GM12878 (cell line): Measurements from ENCODE around the gene AGPAT2. TPM values are rescaled to one million over a fixed set of nuclear protein-coding genes. Genes with fewer than 3 reads are reported as not detected.

Experiments used
- ATAC-seq: fragments of 200-7000 bp; cut with Tn5 transposase; 3 replicates; pipeline ENCODE4 v1.9.1; 2020; ENCODE audit warnings: mild to moderate bottlenecking, moderate library complexity
- BruUV-seq: library from RNA; stranded (reverse); fragments of 400-500 nt; replicated peaks from 2 replicates; lab custom pipeline; 2021; lab: Mats Ljungman, UMichigan
- CTCF ChIA-PET: fragments of 300-600 bp; sonication (Branson Sonifier 250); formaldehyde crosslinking; extraction: SDS; loops from one replicate; lab custom pipeline; 2021; ENCODE audit warnings: inconsistent platforms; lab: Yijun Ruan, JAX
- POLR2A ChIA-PET: fragments of 350-600 bp; formaldehyde crosslinking; extraction: SDS; loops from one replicate; lab custom pipeline; 2021; ENCODE audit warnings: inconsistent platforms; lab: Charles Lee
- RAD21 ChIA-PET: fragments of 300-600 bp; sonication (Branson Sonifier 250); formaldehyde crosslinking; loops from one replicate; lab custom pipeline; 2023; ENCODE audit warnings: antibody characterized with exemption; ENCODE audit not compliant: unreplicated experiment; lab: Charles Lee
- SMC1A ChIA-PET: fragments of 300-600 bp; sonication (Branson Sonifier 250); formaldehyde crosslinking; loops from one replicate; lab custom pipeline; 2023; ENCODE audit not compliant: unreplicated experiment, uncharacterized antibody; lab: Charles Lee
- DNase-seq: peaks from one replicate; pipeline ENCODE4 v3.0.0-alpha.2; 2011; ENCODE audit warnings: low read depth, low spot score
- FAIRE-seq: peaks from 3 replicates; lab custom pipeline; 2011; peaks lifted over from hg19 to GRCh38; lab: Jason Lieb, UNC
- H2AFZ ChIP-seq: 2 replicates; pipeline ENCODE4 v1.6.0; 2011; ENCODE audit warnings: low read depth, low read length, control low read depth; ENCODE audit not compliant: control insufficient read depth
- H3K27ac ChIP-seq: 2 replicates; pipeline ENCODE4 v1.5.1; 2011; ENCODE audit warnings: control low read depth; ENCODE audit not compliant: control insufficient read depth, insufficient read depth
- H3K27me3 ChIP-seq, 2 experiments: replicated peaks in 1 of 2; 2 replicates each; pipeline versions ENCODE4 v1.6.0 to v1.6.1; 2011; ENCODE audit warnings: low read length in 1 of 2; ENCODE audit not compliant: control insufficient read depth in 2 of 2, insufficient read depth in 2 of 2
- H3K36me3 ChIP-seq, 2 experiments: 2 replicates each; pipeline ENCODE4 v1.5.1; 2011; ENCODE audit warnings: low read length in 1 of 2; ENCODE audit not compliant: control insufficient read depth in 2 of 2, insufficient read depth in 2 of 2
- H3K4me1 ChIP-seq: 2 replicates; pipeline ENCODE4 v1.6.1; 2011; ENCODE audit warnings: mild to moderate bottlenecking, low read length, moderate library complexity, mixed read lengths; ENCODE audit not compliant: control insufficient read depth, insufficient read depth
- H3K4me2 ChIP-seq: 2 replicates; pipeline ENCODE4 v1.6.0; 2011; ENCODE audit warnings: control low read depth; ENCODE audit not compliant: control insufficient read depth, insufficient read depth
- H3K4me3 ChIP-seq: fragments of 200-600 bp; sonication (generic); 2 replicates; pipeline ENCODE4 v1.5.1; 2016
- H3K79me2 ChIP-seq: 2 replicates; pipeline ENCODE4 v1.6.0; 2011; ENCODE audit warnings: low read length; ENCODE audit not compliant: control insufficient read depth, insufficient read depth
- H3K9ac ChIP-seq: 2 replicates; pipeline ENCODE4 v1.8.0; 2011; ENCODE audit warnings: low read length, control low read depth, mixed read lengths; ENCODE audit not compliant: control insufficient read depth, insufficient read depth
- H3K9me3 ChIP-seq: replicated peaks from 3 replicates; pipeline ENCODE4 v1.5.1; 2011; ENCODE audit warnings: mild to moderate bottlenecking, low read length; ENCODE audit not compliant: control insufficient read depth, insufficient read depth
- H4K20me1 ChIP-seq: 2 replicates; pipeline ENCODE4 v1.6.0; 2011; ENCODE audit not compliant: control insufficient read depth, insufficient read depth
- BCL11A ChIP-seq: IDR thresholded peaks from 2 replicates; pipeline ENCODE4 v1.6.1; 2011; ENCODE audit warnings: low read depth, low read length
- CBFB ChIP-seq: IDR thresholded peaks from 2 replicates; pipeline ENCODE4 v1.6.1; 2016; ENCODE audit warnings: antibody characterized with exemption, low read depth
- CREM ChIP-seq: IDR thresholded peaks from 2 replicates; pipeline ENCODE4 v1.6.1; 2014; ENCODE audit warnings: antibody characterized with exemption, low read depth
- EP300 ChIP-seq, 2 experiments: fragments of 150-350 bp in 1 of 2; IDR thresholded peaks; 2 replicates each; pipeline ENCODE4 v1.6.1; 2011 to 2012; ENCODE audit warnings: low read depth in 2 of 2, low read length in 2 of 2, borderline replicate concordance in 1 of 2, improper control_type of control experiment in 1 of 2, inconsistent platforms in 1 of 2; ENCODE audit not compliant: control insufficient read depth in 1 of 2
- IRF4 ChIP-seq: IDR thresholded peaks from 2 replicates; pipeline ENCODE4 v1.6.1; 2011; ENCODE audit warnings: low read depth, low read length
- JUND ChIP-seq: IDR thresholded peaks from 2 replicates; pipeline ENCODE4 v1.6.1; 2012; ENCODE audit warnings: low read depth, mild to moderate bottlenecking, low read length, improper control_type of control experiment, moderate library complexity
- MYC ChIP-seq: IDR thresholded peaks from 2 replicates; pipeline ENCODE4 v1.6.1; 2011; ENCODE audit warnings: mild to moderate bottlenecking, low read length, moderate library complexity, inconsistent platforms; ENCODE audit not compliant: insufficient read depth, insufficient replicate concordance, insufficient read length, severe bottlenecking
- PAX8 ChIP-seq: fragments of 450-650 bp; IDR thresholded peaks from 2 replicates; pipeline ENCODE4 v1.6.1; 2017; ENCODE audit warnings: mild to moderate bottlenecking, moderate library complexity
- PBX3 ChIP-seq: IDR thresholded peaks from 2 replicates; pipeline ENCODE4 v1.6.1; 2011; ENCODE audit warnings: mild to moderate bottlenecking, low read depth, low read length, moderate library complexity; ENCODE audit not compliant: insufficient replicate concordance
- POLR2A ChIP-seq: IDR thresholded peaks from 2 replicates; pipeline ENCODE4 v1.6.1; 2011; ENCODE audit warnings: low read depth, mild to moderate bottlenecking, low read length
- PRDM15 ChIP-seq: fragments of 450-650 bp; formaldehyde crosslinking; IDR thresholded peaks from 2 replicates; pipeline ENCODE4 v1.4.0; 2020; ENCODE audit warnings: mild to moderate bottlenecking, moderate library complexity
- SMAD5 ChIP-seq: IDR thresholded peaks from 2 replicates; pipeline ENCODE4 v1.6.1; 2016; ENCODE audit warnings: antibody characterized with exemption, low read depth
- SPI1 ChIP-seq: IDR thresholded peaks from 2 replicates; pipeline ENCODE4 v1.6.1; 2011; ENCODE audit warnings: low read depth, mild to moderate bottlenecking, low read length, moderate library complexity, borderline replicate concordance; ENCODE audit not compliant: insufficient read depth
- ZNF207 ChIP-seq: fragments of 450-650 bp; IDR thresholded peaks from 2 replicates; pipeline ENCODE4 v1.6.1; 2014; ENCODE audit warnings: antibody characterized with exemption, mild to moderate bottlenecking, borderline replicate concordance
- ZNF217 ChIP-seq: fragments of 450-650 bp; IDR thresholded peaks from 2 replicates; pipeline ENCODE4 v1.6.1; 2017; ENCODE audit warnings: antibody characterized with exemption, mild to moderate bottlenecking
- WGBS: methylation state at CpG from one replicate; pipeline ENCODE4 v1.1.6; 2016; ENCODE audit warnings: low lambda C conversion rate; ENCODE audit not compliant: insufficient replicate concordance, insufficient coverage; ENCODE audit errors: missing lambda C conversion rate; 5-methylcytosine and 5-hydroxymethylcytosine counted together
- in situ Hi-C: fragments of 300-500 bp; cut with MboI; formaldehyde crosslinking; loops from 9 replicates; pipeline ENCODE4 v1.14.3; 2018; ENCODE audit warnings: mixed read lengths
- intact Hi-C: fragments of 100-400 bp; cut with micrococcal nuclease; formaldehyde crosslinking; loops from one replicate; pipeline ENCODE4 v1.14.2; 2022; ENCODE audit not compliant: unreplicated experiment
- polyA plus RNA-seq, 11 experiments: library from polyadenylated mRNA; depleted of rRNA in 4 of 11; unstranded in 6 of 11; stranded (reverse) in 5 of 11; fragments of >200 nt; fragmentation: Nextera tagmentation in 4 of 11; fragmentation: Illumina TruSeq in 1 of 11; extraction: Ambion mirVana in 4 of 11; extraction: Trizol in 1 of 11; gene quantifications; 1 replicate in 1 of 11; 2 replicates in 10 of 11; pipeline versions ENCODE4 v1.2.1 to v1.2.3, GENCODE V29; 2011 to 2016; ENCODE audit warnings: inconsistent platforms in 2 of 11, missing spikeins in 2 of 11, low read depth in 1 of 11
- total RNA-seq, 4 experiments: library from RNA; depleted of rRNA in 3 of 4; stranded (reverse); fragments of >200 nt in 3 of 4; fragmentation: Illumina TruSeq in 1 of 4; extraction: Trizol in 1 of 4; gene quantifications; 2 replicates each; pipeline versions ENCODE4 v1.2.1 to v1.2.3, GENCODE V29; 2013 to 2021
- TF ChIP-seq, protein P1 (sequence below): fragments of 150-350 bp; IDR thresholded peaks from 2 replicates; pipeline ENCODE4 v1.6.1; 2016; ENCODE audit warnings: low read depth, low read length

AGPAT2 gene
- total and polyA plus RNA-seq, 10 of the 15 experiments (the other 5 are each of a cell fraction or from before 2014, with no cell fraction given) = 0.10 to 28.5 (median 18.2) TPM

DNA sequence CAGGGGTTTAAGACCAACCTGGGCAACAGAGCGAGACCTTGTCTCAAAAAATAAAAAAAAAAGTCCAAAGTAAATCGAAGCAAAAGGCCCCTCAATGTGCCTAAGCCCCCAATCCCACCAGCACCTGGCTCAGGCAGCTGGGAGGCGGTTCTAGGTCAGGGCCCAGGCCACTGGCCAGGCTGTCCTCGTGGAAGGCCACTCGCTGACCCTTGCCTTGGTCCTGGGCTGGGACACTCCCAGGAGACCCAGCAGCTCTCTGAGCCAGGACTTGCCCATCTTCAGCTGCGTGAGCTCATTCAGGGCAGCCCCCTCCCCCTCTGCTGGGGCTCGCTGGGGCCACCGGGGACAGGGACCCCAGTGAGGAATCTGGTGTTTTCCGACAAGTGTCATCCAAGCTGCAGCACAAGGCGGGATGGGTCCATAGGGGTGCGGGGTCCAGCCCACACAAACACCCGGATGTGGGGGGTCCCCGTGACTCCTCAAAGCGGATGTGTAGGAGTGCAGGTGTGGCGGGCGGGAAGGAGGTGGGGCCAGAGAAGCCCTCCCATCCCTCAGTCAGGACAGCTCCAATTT lies 4.0 kb downstream of the AGPAT2 start (continued):
- no peak for TF ChIP-seq PRDM15 (CRISPR knock-in tag)
- TF ChIP-seq POLR2A = no peak
- no peak for TF ChIP-seq CREM

DNA sequence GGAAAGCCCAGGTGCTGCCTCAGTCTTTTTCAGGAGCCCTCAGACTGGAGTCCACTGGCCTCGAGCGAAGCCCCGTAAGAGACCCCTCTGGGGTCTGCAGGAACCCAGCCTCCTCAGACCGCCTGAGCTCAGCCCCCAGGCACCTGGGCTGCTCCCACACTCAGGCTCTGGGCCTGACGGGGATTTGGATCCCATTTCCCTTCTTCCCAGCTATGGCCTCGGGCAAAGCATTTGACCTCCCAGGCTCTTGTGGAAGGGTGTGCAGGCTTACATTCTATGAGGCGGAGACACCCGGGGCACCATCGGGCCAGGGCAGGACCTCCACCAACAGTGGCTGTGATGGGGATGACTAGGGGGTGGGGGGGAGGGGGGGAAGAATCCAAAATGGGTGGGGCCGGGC lies 4.5 kb downstream of the AGPAT2 start:
- BruUV-seq = no TSS peak
- H3K9ac ChIP-seq = no peak overlapping the region
- ATAC-seq = no peak
- H2AFZ ChIP-seq = no peak overlapping the region
- no peaks in the 10 kb centered on the region; the same call in none of the 2 replicates for H4K20me1 ChIP-seq
- ChIA-PET POLR2A (no interaction called here), RAD21 (no interaction called here), SMC1A (no interaction called here), CTCF (no interaction called here)
- FAIRE-seq = no peak
- intact Hi-C loops (no loop called here), in situ Hi-C loops (no loop called here)
- WGBS = 74% methylated on average over 7 of the region's 10 CpGs
- H3K4me2 ChIP-seq = no peak overlapping the region
- peaks cover 7% of the 10 kb centered on the region for H3K79me2 ChIP-seq
- no peaks in the 10 kb centered on the region for H3K36me3 ChIP-seq
- H3K27me3 ChIP-seq = no peaks in the 10 kb centered on the region
- no peak overlapping the region for H3K27ac ChIP-seq
- H3K4me3 ChIP-seq = no peak overlapping the region
- no peak for DNase-seq
- H3K4me1 ChIP-seq = peaks cover 8% of the 10 kb centered on the region
- no peaks in the 10 kb centered on the region for H3K9me3 ChIP-seq
- TF ChIP-seq PBX3 (no peak), BCL11A (no peak), ZNF217 (no peak), SMAD5 (no peak), ZNF207 (no peak), EP300 (IDR thresholded peaks at IDR 0.05; ENCODE audit: borderline replicate concordance in 1 of 2, control insufficient read depth in 1 of 2, low read depth in 2 of 2, low read length in 2 of 2) (no peak), CREM (no peak), PAX8 (no peak), IRF4 (no peak), JUND (no peak), CBFB (no peak), MYC (no peak), SPI1 (no peak)
- TF ChIP-seq, protein P1, sequence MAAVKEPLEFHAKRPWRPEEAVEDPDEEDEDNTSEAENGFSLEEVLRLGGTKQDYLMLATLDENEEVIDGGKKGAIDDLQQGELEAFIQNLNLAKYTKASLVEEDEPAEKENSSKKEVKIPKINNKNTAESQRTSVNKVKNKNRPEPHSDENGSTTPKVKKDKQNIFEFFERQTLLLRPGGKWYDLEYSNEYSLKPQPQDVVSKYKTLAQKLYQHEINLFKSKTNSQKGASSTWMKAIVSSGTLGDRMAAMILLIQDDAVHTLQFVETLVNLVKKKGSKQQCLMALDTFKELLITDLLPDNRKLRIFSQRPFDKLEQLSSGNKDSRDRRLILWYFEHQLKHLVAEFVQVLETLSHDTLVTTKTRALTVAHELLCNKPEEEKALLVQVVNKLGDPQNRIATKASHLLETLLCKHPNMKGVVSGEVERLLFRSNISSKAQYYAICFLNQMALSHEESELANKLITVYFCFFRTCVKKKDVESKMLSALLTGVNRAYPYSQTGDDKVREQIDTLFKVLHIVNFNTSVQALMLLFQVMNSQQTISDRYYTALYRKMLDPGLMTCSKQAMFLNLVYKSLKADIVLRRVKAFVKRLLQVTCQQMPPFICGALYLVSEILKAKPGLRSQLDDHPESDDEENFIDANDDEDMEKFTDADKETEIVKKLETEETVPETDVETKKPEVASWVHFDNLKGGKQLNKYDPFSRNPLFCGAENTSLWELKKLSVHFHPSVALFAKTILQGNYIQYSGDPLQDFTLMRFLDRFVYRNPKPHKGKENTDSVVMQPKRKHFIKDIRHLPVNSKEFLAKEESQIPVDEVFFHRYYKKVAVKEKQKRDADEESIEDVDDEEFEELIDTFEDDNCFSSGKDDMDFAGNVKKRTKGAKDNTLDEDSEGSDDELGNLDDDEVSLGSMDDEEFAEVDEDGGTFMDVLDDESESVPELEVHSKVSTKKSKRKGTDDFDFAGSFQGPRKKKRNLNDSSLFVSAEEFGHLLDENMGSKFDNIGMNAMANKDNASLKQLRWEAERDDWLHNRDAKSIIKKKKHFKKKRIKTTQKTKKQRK = no peak
